Keratinocyte (primary cell): ENCODE measurements around the gene LUC7L3. TPM values are rescaled to one million over a fixed set of nuclear protein-coding genes. Genes with fewer than 3 reads are reported as not detected.

Experiments used
- DNase-seq: peaks from one replicate; pipeline ENCODE4 v3.0.0-alpha.2; 2011; ENCODE audit warnings: low read depth, missing footprints, low spot score
- FAIRE-seq: peaks from 2 replicates; lab custom pipeline; 2011; peaks lifted over from hg19 to GRCh38; lab: Jason Lieb, UNC
- H2AFZ ChIP-seq: 2 replicates; pipeline ENCODE4 v1.6.0; 2012; ENCODE audit warnings: low read length, control low read depth, inconsistent platforms; ENCODE audit not compliant: control insufficient read depth
- H3K27ac ChIP-seq: 2 replicates; pipeline ENCODE4 v1.5.1; 2011; ENCODE audit warnings: low read length; ENCODE audit not compliant: control insufficient read depth, insufficient read depth
- H3K27me3 ChIP-seq: 3 replicates; pipeline ENCODE4 v1.6.0; 2011; ENCODE audit warnings: low read length; ENCODE audit not compliant: control insufficient read depth, insufficient read depth; ENCODE audit errors: extremely low read depth
- H3K36me3 ChIP-seq, 2 experiments: 2 replicates in 1 of 2; 3 replicates in 1 of 2; pipeline ENCODE4 v1.5.1; 2011; ENCODE audit warnings: low read length in 2 of 2, mild to moderate bottlenecking in 1 of 2; ENCODE audit not compliant: control insufficient read depth in 2 of 2, insufficient read depth in 2 of 2; ENCODE audit errors: extremely low read depth in 1 of 2
- H3K4me1 ChIP-seq: 3 replicates; pipeline ENCODE4 v1.5.1; 2011; ENCODE audit warnings: low read length; ENCODE audit not compliant: control insufficient read depth, insufficient read depth; ENCODE audit errors: extremely low read depth
- H3K4me2 ChIP-seq: 3 replicates; pipeline ENCODE4 v1.6.0; 2011; ENCODE audit warnings: low read depth, low read length; ENCODE audit not compliant: control insufficient read depth, insufficient read depth; ENCODE audit errors: extremely low read depth
- H3K4me3 ChIP-seq, 3 experiments: fragments of 200-600 bp in 1 of 3; sonication (generic) in 1 of 3; 2 replicates in 2 of 3; 3 replicates in 1 of 3; pipeline ENCODE4 v1.5.1; 2011 to 2016; ENCODE audit warnings: low read length in 3 of 3, mild to moderate bottlenecking in 3 of 3, control low read depth in 2 of 3, inconsistent platforms in 1 of 3, low read depth in 1 of 3, mixed read lengths in 1 of 3, mixed run types in 1 of 3, moderate library complexity in 1 of 3; ENCODE audit not compliant: control insufficient read depth in 2 of 3, insufficient read depth in 2 of 3; ENCODE audit errors: extremely low read depth in 1 of 3
- H3K79me2 ChIP-seq: 2 replicates; pipeline ENCODE4 v1.6.0; 2012; ENCODE audit warnings: low read length; ENCODE audit not compliant: control insufficient read depth, insufficient read depth
- H3K9ac ChIP-seq: 3 replicates; pipeline ENCODE4 v1.6.0; 2011; ENCODE audit warnings: low read length; ENCODE audit not compliant: control insufficient read depth, insufficient read depth; ENCODE audit errors: extremely low read depth
- H3K9me1 ChIP-seq: 3 replicates; pipeline ENCODE4 v1.6.0; 2011; ENCODE audit warnings: low read length; ENCODE audit not compliant: control insufficient read depth, insufficient read depth; ENCODE audit errors: extremely low read depth
- H3K9me3 ChIP-seq: 2 replicates; pipeline ENCODE4 v1.5.1; 2012; ENCODE audit warnings: low read depth, low read length; ENCODE audit not compliant: control insufficient read depth
- H4K20me1 ChIP-seq: 3 replicates; pipeline ENCODE4 v1.6.0; 2011; ENCODE audit warnings: low read length; ENCODE audit not compliant: control insufficient read depth, insufficient read depth; ENCODE audit errors: extremely low read depth
- EZH2 ChIP-seq: IDR thresholded peaks from one replicate; pipeline ENCODE4 v1.6.1; 2012; ENCODE audit warnings: inconsistent platforms, mild to moderate bottlenecking, low read length, moderate library complexity
- dilution Hi-C: fragments of 300-500 bp; cut with MboI; formaldehyde crosslinking; loops from one replicate; pipeline ENCODE4 v1.7.0; 2020; ENCODE audit warnings: low sequenced_read_pairs; ENCODE audit not compliant: extremely low pct_ligation_motif_present
- polyA plus RNA-seq, 5 experiments: library from polyadenylated mRNA; depleted of rRNA in 3 of 5; stranded (reverse) in 3 of 5; stranded (forward) in 1 of 5; unstranded in 1 of 5; fragments of >200 nt; gene quantifications; 1 replicate in 1 of 5; 2 replicates in 3 of 5; 3 replicates in 1 of 5; pipeline versions ENCODE4 v1.2.1 to v1.2.3, GENCODE V29; 2011 to 2012; ENCODE audit warnings: missing spikeins in 2 of 5, low read depth in 1 of 5, low replicate concordance in 1 of 5
- TF ChIP-seq, protein P1 (sequence below), 3 experiments: IDR thresholded peaks in 1 of 3; conservative IDR thresholded peaks in 1 of 3; optimal IDR thresholded peaks in 1 of 3; 2 replicates in 2 of 3; 3 replicates in 1 of 3; pipeline versions ENCODE3 to v1.5.1; 2011; ENCODE audit warnings: low read length in 3 of 3, mild to moderate bottlenecking in 3 of 3, moderate library complexity in 2 of 3, control low read depth in 1 of 3, inconsistent platforms in 1 of 3; ENCODE audit not compliant: insufficient read depth in 2 of 3; ENCODE audit errors: extremely low read depth in 1 of 3

Gene LUC7L3
- polyA plus RNA-seq, 1 donor (not counting 4 experiments of a cell fraction or from before 2014, with no cell fraction given) = 92.4 TPM

- no peaks in the 10 kb centered on the region for H3K9me3 ChIP-seq
- dilution Hi-C loops = no loop called here
- H3K27me3 ChIP-seq = no peaks in the 10 kb centered on the region
- no peak overlapping the region for H3K4me2 ChIP-seq
- no peaks in the 10 kb centered on the region for H3K79me2 ChIP-seq
- no peak overlapping the region for H3K9ac ChIP-seq
- H4K20me1 ChIP-seq = peaks cover 2% of the 10 kb centered on the region
- DNase-seq (no peak), FAIRE-seq (no peak)
- H3K4me3 ChIP-seq = no peak overlapping the region
- peaks cover 23 to 54% of the 10 kb centered on the region in 2 experiments for H3K36me3 ChIP-seq
- H2AFZ ChIP-seq = no peak overlapping the region
- no peak overlapping the region for H3K27ac ChIP-seq
- peaks cover 8% of the 10 kb centered on the region for H3K4me1 ChIP-seq
- no peak for TF ChIP-seq EZH2
- TF ChIP-seq, protein P1, sequence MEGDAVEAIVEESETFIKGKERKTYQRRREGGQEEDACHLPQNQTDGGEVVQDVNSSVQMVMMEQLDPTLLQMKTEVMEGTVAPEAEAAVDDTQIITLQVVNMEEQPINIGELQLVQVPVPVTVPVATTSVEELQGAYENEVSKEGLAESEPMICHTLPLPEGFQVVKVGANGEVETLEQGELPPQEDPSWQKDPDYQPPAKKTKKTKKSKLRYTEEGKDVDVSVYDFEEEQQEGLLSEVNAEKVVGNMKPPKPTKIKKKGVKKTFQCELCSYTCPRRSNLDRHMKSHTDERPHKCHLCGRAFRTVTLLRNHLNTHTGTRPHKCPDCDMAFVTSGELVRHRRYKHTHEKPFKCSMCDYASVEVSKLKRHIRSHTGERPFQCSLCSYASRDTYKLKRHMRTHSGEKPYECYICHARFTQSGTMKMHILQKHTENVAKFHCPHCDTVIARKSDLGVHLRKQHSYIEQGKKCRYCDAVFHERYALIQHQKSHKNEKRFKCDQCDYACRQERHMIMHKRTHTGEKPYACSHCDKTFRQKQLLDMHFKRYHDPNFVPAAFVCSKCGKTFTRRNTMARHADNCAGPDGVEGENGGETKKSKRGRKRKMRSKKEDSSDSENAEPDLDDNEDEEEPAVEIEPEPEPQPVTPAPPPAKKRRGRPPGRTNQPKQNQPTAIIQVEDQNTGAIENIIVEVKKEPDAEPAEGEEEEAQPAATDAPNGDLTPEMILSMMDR (optimal IDR thresholded peaks at IDR 0.05 in 1 of 3, IDR thresholded peaks at IDR 0.05 in 1 of 3, conservative IDR thresholded peaks at IDR 0.05 in 1 of 3; ENCODE audit: extremely low read depth in 1 of 3, insufficient read depth in 2 of 3, low read length in 3 of 3) = no peak
- H3K9me1 ChIP-seq = no peaks in the 10 kb centered on the region
These were observed 26.2 kb upstream of the LUC7L3 start for GRCh38 chr17:50693036-50693682.

GRCh38 chr17:50696365-50696879 is 23.0 kb upstream of the LUC7L3 start:
- DNase-seq (no peak), FAIRE-seq (no peak)
- no peak for TF ChIP-seq EZH2
- TF ChIP-seq, protein P1 (optimal IDR thresholded peaks at IDR 0.05 in 1 of 3, IDR thresholded peaks at IDR 0.05 in 1 of 3, conservative IDR thresholded peaks at IDR 0.05 in 1 of 3; ENCODE audit: extremely low read depth in 1 of 3, insufficient read depth in 2 of 3, low read length in 3 of 3) = no peak
- Histone ChIP-seq H3K4me3 (no peak overlapping the region), H4K20me1 (peaks cover 2% of the 10 kb centered on the region), H3K79me2 (peaks cover 6% of the 10 kb centered on the region), H3K36me3 (peaks cover 29 to 64% of the 10 kb centered on the region in 2 experiments), H3K27me3 (no peaks in the 10 kb centered on the region), H2AFZ (no peak overlapping the region), H3K9me1 (no peaks in the 10 kb centered on the region), H3K9me3 (no peaks in the 10 kb centered on the region), H3K4me2 (no peak overlapping the region), H3K9ac (no peak overlapping the region), H3K4me1 (peaks cover 6% of the 10 kb centered on the region), H3K27ac (no peak overlapping the region)
- dilution Hi-C loops = no loop called here
